ENCODE data around the gene CCDC102A.
A peak's percentile ranks its signal among the peaks of the same experiment; 100 is the strongest.

Gene CCDC102A

DNA sequence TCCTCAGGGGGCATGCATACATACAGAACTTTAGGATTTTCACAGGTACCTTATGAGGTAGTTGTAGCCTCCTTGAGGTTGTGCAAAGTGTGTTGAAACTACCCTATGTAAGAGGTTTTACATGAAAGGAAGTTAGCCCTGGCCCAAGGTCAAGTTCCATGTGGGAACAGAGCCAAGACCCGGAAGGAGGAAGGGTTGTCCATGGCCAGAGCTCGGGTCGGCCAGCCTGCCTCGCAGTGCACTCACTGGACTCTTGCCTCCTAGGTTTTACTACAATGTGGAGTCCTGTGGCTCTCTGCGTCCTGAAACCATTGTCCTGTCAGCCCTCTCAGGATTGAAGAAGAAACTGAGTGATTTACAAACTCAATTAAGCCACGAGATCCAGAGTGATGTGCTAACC, 65.7 kb downstream of the CCDC102A start:
- TF ChIP-seq, protein P1, sequence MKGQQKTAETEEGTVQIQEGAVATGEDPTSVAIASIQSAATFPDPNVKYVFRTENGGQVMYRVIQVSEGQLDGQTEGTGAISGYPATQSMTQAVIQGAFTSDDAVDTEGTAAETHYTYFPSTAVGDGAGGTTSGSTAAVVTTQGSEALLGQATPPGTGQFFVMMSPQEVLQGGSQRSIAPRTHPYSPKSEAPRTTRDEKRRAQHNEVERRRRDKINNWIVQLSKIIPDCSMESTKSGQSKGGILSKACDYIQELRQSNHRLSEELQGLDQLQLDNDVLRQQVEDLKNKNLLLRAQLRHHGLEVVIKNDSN (IDR thresholded peaks at IDR 0.05), result no peak
- TF ChIP-seq RAD21 (IDR thresholded peaks at IDR 0.05; ENCODE audit: low read depth), result no peak
- no peak for TF ChIP-seq FOXM1 (IDR thresholded peaks at IDR 0.05; ENCODE audit: borderline replicate concordance, low read depth)
- peak; percentile 41; the same call in 1 of the 2 replicates for TF ChIP-seq NFIC (IDR thresholded peaks at IDR 0.05)
- TF ChIP-seq, protein P2, sequence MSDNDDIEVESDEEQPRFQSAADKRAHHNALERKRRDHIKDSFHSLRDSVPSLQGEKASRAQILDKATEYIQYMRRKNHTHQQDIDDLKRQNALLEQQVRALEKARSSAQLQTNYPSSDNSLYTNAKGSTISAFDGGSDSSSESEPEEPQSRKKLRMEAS (IDR thresholded peaks at IDR 0.05), result no peak
- TF ChIP-seq TCF12 (IDR thresholded peaks at IDR 0.05; ENCODE audit: low read depth), result no peak

DNA sequence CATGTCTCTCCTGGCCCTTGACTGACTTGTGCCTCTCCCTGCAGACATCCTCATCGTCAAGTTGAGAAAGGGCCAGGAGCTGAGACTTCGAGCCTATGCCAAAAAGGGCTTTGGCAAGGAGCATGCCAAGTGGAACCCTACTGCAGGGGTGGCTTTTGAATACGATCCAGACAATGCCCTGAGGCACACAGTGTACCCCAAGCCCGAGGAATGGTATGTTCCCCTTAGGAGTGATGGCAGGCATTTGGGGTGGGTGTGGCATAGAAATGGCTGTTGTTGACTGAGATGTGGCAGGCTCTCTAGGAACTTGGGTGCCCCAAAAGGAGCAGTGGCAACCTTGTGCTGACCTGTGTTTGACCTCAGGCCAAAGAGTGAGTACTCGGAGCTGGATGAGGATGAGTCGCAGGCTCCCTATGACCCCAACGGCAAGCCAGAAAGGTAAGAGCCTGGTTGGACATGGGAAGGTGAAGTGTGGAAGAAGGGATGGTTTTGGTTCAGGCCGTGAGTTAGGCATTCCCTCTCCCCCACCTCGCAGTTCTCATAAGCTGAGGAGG, 66.4 kb downstream of the CCDC102A start:
- TF ChIP-seq TAF1 (IDR thresholded peaks at IDR 0.05; ENCODE audit: low read depth) (no peak), NFIC (IDR thresholded peaks at IDR 0.05) (no peak)

GRCh38 chr16:57469046-57469445, 67.3 kb downstream of the CCDC102A start:
- TF ChIP-seq TCF12 (IDR thresholded peaks at IDR 0.05; ENCODE audit: low read depth) (no peak), CEBPB (IDR thresholded peaks at IDR 0.05) (no peak), RAD21 (IDR thresholded peaks at IDR 0.05; ENCODE audit: low read depth) (no peak), EP300 (IDR thresholded peaks at IDR 0.05; ENCODE audit: borderline replicate concordance) (no peak), NFIC (IDR thresholded peaks at IDR 0.05) (no peak), YY1 (IDR thresholded peaks at IDR 0.05; ENCODE audit: low read depth) (no peak), ZBTB7A (IDR thresholded peaks at IDR 0.05; ENCODE audit: low read depth) (no peak), TAF1 (IDR thresholded peaks at IDR 0.05; ENCODE audit: low read depth) (no peak), TEAD4 (IDR thresholded peaks at IDR 0.05) (no peak), CREB1 (IDR thresholded peaks at IDR 0.05; ENCODE audit: low read depth) (no peak), FOXM1 (IDR thresholded peaks at IDR 0.05; ENCODE audit: borderline replicate concordance, low read depth) (no peak), EGR1 (IDR thresholded peaks at IDR 0.05) (no peak)
- TF ChIP-seq, protein P3, sequence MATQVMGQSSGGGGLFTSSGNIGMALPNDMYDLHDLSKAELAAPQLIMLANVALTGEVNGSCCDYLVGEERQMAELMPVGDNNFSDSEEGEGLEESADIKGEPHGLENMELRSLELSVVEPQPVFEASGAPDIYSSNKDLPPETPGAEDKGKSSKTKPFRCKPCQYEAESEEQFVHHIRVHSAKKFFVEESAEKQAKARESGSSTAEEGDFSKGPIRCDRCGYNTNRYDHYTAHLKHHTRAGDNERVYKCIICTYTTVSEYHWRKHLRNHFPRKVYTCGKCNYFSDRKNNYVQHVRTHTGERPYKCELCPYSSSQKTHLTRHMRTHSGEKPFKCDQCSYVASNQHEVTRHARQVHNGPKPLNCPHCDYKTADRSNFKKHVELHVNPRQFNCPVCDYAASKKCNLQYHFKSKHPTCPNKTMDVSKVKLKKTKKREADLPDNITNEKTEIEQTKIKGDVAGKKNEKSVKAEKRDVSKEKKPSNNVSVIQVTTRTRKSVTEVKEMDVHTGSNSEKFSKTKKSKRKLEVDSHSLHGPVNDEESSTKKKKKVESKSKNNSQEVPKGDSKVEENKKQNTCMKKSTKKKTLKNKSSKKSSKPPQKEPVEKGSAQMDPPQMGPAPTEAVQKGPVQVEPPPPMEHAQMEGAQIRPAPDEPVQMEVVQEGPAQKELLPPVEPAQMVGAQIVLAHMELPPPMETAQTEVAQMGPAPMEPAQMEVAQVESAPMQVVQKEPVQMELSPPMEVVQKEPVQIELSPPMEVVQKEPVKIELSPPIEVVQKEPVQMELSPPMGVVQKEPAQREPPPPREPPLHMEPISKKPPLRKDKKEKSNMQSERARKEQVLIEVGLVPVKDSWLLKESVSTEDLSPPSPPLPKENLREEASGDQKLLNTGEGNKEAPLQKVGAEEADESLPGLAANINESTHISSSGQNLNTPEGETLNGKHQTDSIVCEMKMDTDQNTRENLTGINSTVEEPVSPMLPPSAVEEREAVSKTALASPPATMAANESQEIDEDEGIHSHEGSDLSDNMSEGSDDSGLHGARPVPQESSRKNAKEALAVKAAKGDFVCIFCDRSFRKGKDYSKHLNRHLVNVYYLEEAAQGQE (IDR thresholded peaks at IDR 0.05; ENCODE audit: low read depth), result no peak
- TF ChIP-seq, protein P1 (IDR thresholded peaks at IDR 0.05), result no peak
- TF ChIP-seq, protein P2 (IDR thresholded peaks at IDR 0.05), result no peak

GRCh38 chr16:57468346-57468745, 68.0 kb downstream of the CCDC102A start:
- TF ChIP-seq RAD21 (IDR thresholded peaks at IDR 0.05; ENCODE audit: low read depth), result no peak
- TF ChIP-seq TCF12 (IDR thresholded peaks at IDR 0.05; ENCODE audit: low read depth), result no peak
- no peak for TF ChIP-seq ZBTB7A (IDR thresholded peaks at IDR 0.05; ENCODE audit: low read depth)
- no peak for TF ChIP-seq CEBPB (IDR thresholded peaks at IDR 0.05)
- TF ChIP-seq EP300 (IDR thresholded peaks at IDR 0.05; ENCODE audit: borderline replicate concordance), result no peak
- TF ChIP-seq, protein P1 (IDR thresholded peaks at IDR 0.05), result no peak
- no peak for TF ChIP-seq NFIC (IDR thresholded peaks at IDR 0.05)
- TF ChIP-seq CREB1 (IDR thresholded peaks at IDR 0.05; ENCODE audit: low read depth), result no peak
- no peak for TF ChIP-seq YY1 (IDR thresholded peaks at IDR 0.05; ENCODE audit: low read depth)
- no peak for TF ChIP-seq TAF1 (IDR thresholded peaks at IDR 0.05; ENCODE audit: low read depth)
- TF ChIP-seq, protein P2 (IDR thresholded peaks at IDR 0.05), result no peak
- TF ChIP-seq EGR1 (IDR thresholded peaks at IDR 0.05), result no peak
- TF ChIP-seq FOXM1 (IDR thresholded peaks at IDR 0.05; ENCODE audit: borderline replicate concordance, low read depth), result no peak
- no peak for TF ChIP-seq TEAD4 (IDR thresholded peaks at IDR 0.05)
- TF ChIP-seq, protein P3 (IDR thresholded peaks at IDR 0.05; ENCODE audit: low read depth), result no peak

GRCh38 chr16:57464523-57464922, 71.8 kb downstream of the CCDC102A start:
- TF ChIP-seq, protein P2 (IDR thresholded peaks at IDR 0.05), result no peak
- TF ChIP-seq FOXM1 (IDR thresholded peaks at IDR 0.05; ENCODE audit: borderline replicate concordance, low read depth) (no peak), YY1 (IDR thresholded peaks at IDR 0.05; ENCODE audit: low read depth) (no peak), EP300 (IDR thresholded peaks at IDR 0.05; ENCODE audit: borderline replicate concordance) (no peak), ZBTB7A (IDR thresholded peaks at IDR 0.05; ENCODE audit: low read depth) (no peak), CEBPB (IDR thresholded peaks at IDR 0.05) (no peak), CREB1 (IDR thresholded peaks at IDR 0.05; ENCODE audit: low read depth) (no peak), TCF12 (IDR thresholded peaks at IDR 0.05; ENCODE audit: low read depth) (no peak), TAF1 (IDR thresholded peaks at IDR 0.05; ENCODE audit: low read depth) (no peak), RAD21 (IDR thresholded peaks at IDR 0.05; ENCODE audit: low read depth) (no peak), EGR1 (IDR thresholded peaks at IDR 0.05) (no peak), NFIC (IDR thresholded peaks at IDR 0.05) (no peak), TEAD4 (IDR thresholded peaks at IDR 0.05) (no peak)
- TF ChIP-seq, protein P3 (IDR thresholded peaks at IDR 0.05; ENCODE audit: low read depth), result no peak
- TF ChIP-seq, protein P1 (IDR thresholded peaks at IDR 0.05), result no peak
